Gastroesophageal sphincter (tissue), 4 donors: ENCODE data around the gene CBFA2T2. TPM values are rescaled to one million over a fixed set of nuclear protein-coding genes. Genes with fewer than 3 reads are reported as not detected.
A peak's percentile ranks its signal among the peaks of the same experiment; 100 is the strongest.

ENCODE experiments used
- ATAC-seq: fragments of 150-250 bp; one replicate; pipeline ENCODE4 v1.9.1; 2016; ENCODE audit warnings: mild to moderate bottlenecking, moderate library complexity
- H3K27ac ChIP-seq, 4 donors: fragments of 200-600 bp; sonication (generic) in 3 of 4; 1 replicate in 3 of 4; 2 replicates in 1 of 4; pipeline ENCODE4 v1.5.1; 2016 to 2019
- H3K27me3 ChIP-seq: fragments of 200-600 bp; sonication (generic); one replicate; pipeline ENCODE4 v1.5.1; 2019
- H3K36me3 ChIP-seq, 2 donors: fragments of 200-600 bp; sonication (generic); one replicate each; pipeline ENCODE4 v1.5.1; 2019; ENCODE audit warnings: control low read depth in 1 of 2
- H3K4me1 ChIP-seq, 3 donors: fragments of 200-600 bp; sonication (generic); 1 replicate in 2 of 3; 2 replicates in 1 of 3; pipeline ENCODE4 v1.5.1; 2016 to 2019; ENCODE audit warnings: control low read depth in 2 of 3
- H3K4me3 ChIP-seq, 2 donors: fragments of 200-600 bp; sonication (generic); one replicate each; pipeline ENCODE4 v1.5.1; 2019; ENCODE audit warnings: mild to moderate bottlenecking in 1 of 2, moderate library complexity in 1 of 2
- H3K9me3 ChIP-seq, 3 donors: fragments of 200-600 bp; sonication (generic); one replicate each; pipeline ENCODE4 v1.5.1; 2017 to 2019; ENCODE audit warnings: control low read depth in 2 of 3
- EP300 ChIP-seq: sonication (generic); formaldehyde crosslinking; IDR thresholded peaks from one replicate; pipeline ENCODE4 v1.6.1; 2017; ENCODE audit warnings: antibody characterized with exemption, mild to moderate bottlenecking
- POLR2A ChIP-seq, 2 donors: fragments of 450-650 bp; IDR thresholded peaks; one replicate each; pipeline ENCODE4 v1.6.1; 2017; ENCODE audit warnings: antibody characterized with exemption in 2 of 2, mild to moderate bottlenecking in 2 of 2, moderate library complexity in 1 of 2
- POLR2AphosphoS5 ChIP-seq: sonication (generic); formaldehyde crosslinking; IDR thresholded peaks from one replicate; pipeline ENCODE4 v1.6.1; 2017; ENCODE audit warnings: antibody characterized with exemption
- WGBS, 2 donors: methylation state at CpG; one replicate each; pipeline ENCODE4 v1.1.5; 2018; ENCODE audit warnings: low coverage in 1 of 2; 5-methylcytosine and 5-hydroxymethylcytosine counted together
- total RNA-seq, 4 donors: library from RNA; depleted of rRNA; stranded (reverse); fragments of >200 nt; gene quantifications; one replicate each; pipeline ENCODE4 v1.1.0, GENCODE V29; 2016
- TF ChIP-seq, protein P1 (sequence below), 4 experiments: fragments of 200-600 bp in 2 of 4; fragments of 450-650 bp in 2 of 4; sonication (generic) in 1 of 4; IDR thresholded peaks; one replicate each; pipeline ENCODE4 v1.5.1; 2017 to 2019; ENCODE audit warnings: antibody characterized with exemption in 4 of 4, mild to moderate bottlenecking in 2 of 4, moderate library complexity in 2 of 4

The CBFA2T2 gene
- total RNA-seq, 4 donors from 2014 or later = 11.1 to 17.4 (median 14.2) TPM

- Histone ChIP-seq H3K27me3 (no peaks in the 10 kb centered on the region), H3K4me3 (no peak overlapping the region), H3K36me3 (no peaks in the 10 kb centered on the region), H3K4me1 (peaks cover 0 to 66% (median 42%) of the 10 kb centered on the region in 3 donors), H3K9me3 (no peaks in the 10 kb centered on the region), H3K27ac (peak overlapping the region in 3 of 4 donors; percentile 93 to 97 (median 95))
- ATAC-seq = no peak
- 87% methylated on average over 13 of the region's 31 CpGs; no CpG with 5 or more reads in 1 of the 2 donors for WGBS, 2 donors
- TF ChIP-seq POLR2A (IDR thresholded peaks at IDR 0.05) = no peak
Observed at GRCh38 chr20:33676652-33677645, 187.1 kb downstream of the CBFA2T2 start.

- no peak overlapping the region for H3K4me3 ChIP-seq
- WGBS, 2 donors = 40% methylated on average over 1 of the region's 15 CpGs; no CpG with 5 or more reads in 1 of the 2 donors
Observed at GRCh38 chr20:33677991-33678702, 188.3 kb downstream of the CBFA2T2 start.

DNA sequence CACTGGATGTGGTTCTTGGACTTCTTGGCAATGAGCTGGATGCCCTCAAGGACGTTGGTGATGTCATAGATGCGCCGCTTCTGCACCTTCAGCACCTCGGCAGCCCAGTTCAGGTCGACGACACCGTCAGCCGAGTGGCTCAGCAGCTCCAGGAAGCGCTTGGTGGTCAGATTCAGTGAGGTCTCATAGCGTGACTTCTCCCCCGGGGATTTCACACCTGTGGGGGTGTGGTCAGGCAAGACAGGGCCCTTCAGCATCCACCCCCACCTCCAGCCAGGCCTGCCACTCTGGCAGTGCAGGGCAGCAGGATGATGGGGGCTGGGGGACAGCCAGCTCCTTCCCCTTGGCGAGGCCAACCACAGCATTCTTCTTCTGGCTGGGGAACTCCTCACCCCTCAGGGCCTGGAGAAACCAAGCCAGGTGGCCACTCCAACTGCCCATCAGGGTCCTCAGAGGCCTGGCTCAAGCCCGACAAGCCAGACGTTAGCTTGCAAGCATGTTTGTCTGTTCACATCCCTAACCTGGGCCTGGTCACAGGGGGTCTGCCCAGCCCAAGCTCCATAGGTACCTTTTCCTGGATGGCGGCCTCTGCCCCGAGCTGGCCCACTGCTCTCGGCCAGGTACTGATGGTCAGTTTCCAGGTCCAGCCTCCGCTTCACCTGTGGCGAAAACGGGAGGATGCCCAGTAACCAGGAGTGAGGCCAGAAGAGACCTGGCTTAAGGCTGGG is 190.0 kb downstream of the CBFA2T2 start:
- no peak overlapping the region for H3K4me3 ChIP-seq
- H3K27ac ChIP-seq = no peak overlapping the region
- peaks cover 0 to 47% (median 24%) of the 10 kb centered on the region in 3 donors for H3K4me1 ChIP-seq
- WGBS, 2 donors = 100% methylated on average over 2 of the region's 20 CpGs; no CpG with 5 or more reads in 1 of the 2 donors
- H3K36me3 ChIP-seq = no peaks in the 10 kb centered on the region
- no peaks in the 10 kb centered on the region for H3K9me3 ChIP-seq
- no peak for TF ChIP-seq EP300
- no peak for TF ChIP-seq POLR2A (IDR thresholded peaks at IDR 0.05)
- no peak for TF ChIP-seq POLR2AphosphoS5
- TF ChIP-seq, protein P1, sequence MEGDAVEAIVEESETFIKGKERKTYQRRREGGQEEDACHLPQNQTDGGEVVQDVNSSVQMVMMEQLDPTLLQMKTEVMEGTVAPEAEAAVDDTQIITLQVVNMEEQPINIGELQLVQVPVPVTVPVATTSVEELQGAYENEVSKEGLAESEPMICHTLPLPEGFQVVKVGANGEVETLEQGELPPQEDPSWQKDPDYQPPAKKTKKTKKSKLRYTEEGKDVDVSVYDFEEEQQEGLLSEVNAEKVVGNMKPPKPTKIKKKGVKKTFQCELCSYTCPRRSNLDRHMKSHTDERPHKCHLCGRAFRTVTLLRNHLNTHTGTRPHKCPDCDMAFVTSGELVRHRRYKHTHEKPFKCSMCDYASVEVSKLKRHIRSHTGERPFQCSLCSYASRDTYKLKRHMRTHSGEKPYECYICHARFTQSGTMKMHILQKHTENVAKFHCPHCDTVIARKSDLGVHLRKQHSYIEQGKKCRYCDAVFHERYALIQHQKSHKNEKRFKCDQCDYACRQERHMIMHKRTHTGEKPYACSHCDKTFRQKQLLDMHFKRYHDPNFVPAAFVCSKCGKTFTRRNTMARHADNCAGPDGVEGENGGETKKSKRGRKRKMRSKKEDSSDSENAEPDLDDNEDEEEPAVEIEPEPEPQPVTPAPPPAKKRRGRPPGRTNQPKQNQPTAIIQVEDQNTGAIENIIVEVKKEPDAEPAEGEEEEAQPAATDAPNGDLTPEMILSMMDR (IDR thresholded peaks at IDR 0.05) = no peak
- no peaks in the 10 kb centered on the region for H3K27me3 ChIP-seq
- no peak for ATAC-seq

More at GRCh38 chr20:33677991-33678702, 188.3 kb downstream of the CBFA2T2 start:
- ATAC-seq = peak; percentile 49
- TF ChIP-seq EP300 = no peak
- TF ChIP-seq POLR2AphosphoS5 = no peak
- TF ChIP-seq, protein P1 (IDR thresholded peaks at IDR 0.05) = no peak
- no peak for TF ChIP-seq POLR2A (IDR thresholded peaks at IDR 0.05)
- Histone ChIP-seq H3K4me1 (peaks cover 0 to 54% (median 30%) of the 10 kb centered on the region in 3 donors), H3K27me3 (no peaks in the 10 kb centered on the region), H3K36me3 (no peaks in the 10 kb centered on the region), H3K27ac (peak overlapping the region in 3 of 4 donors; percentile 93 to 97 (median 95)), H3K9me3 (no peaks in the 10 kb centered on the region)

DNA sequence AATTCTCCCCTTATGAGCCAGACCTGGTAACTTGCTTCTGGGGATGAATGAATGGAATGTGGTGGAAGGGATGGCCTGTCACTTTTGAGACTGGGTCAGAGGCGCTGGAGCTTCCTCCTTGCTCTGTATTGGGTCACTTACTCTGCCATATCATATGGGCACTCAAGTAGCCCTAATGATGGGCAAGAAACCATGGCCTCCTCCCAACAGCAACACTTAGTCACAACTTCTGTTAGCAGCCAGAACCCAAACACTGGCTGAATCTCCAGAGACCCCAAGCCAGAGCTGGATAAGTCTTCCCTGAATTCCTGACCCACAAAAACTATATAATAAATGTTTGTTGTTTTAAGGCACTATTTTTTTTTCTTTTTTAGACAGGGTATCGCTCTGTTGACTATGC is 190.8 kb downstream of the CBFA2T2 start:
- no peak for ATAC-seq
- no peak overlapping the region for H3K4me3 ChIP-seq
- TF ChIP-seq POLR2A (IDR thresholded peaks at IDR 0.05) (no peak), EP300 (no peak), POLR2AphosphoS5 (no peak)
- TF ChIP-seq, protein P1 (IDR thresholded peaks at IDR 0.05) = no peak
- peaks cover 0 to 47% (median 24%) of the 10 kb centered on the region in 3 donors for H3K4me1 ChIP-seq
- WGBS, 2 donors = 78 to 83% methylated on average over 1 to 2 of the region's 2 CpGs
- H3K27me3 ChIP-seq = no peaks in the 10 kb centered on the region
- no peak overlapping the region for H3K27ac ChIP-seq
- no peaks in the 10 kb centered on the region for H3K9me3 ChIP-seq
- H3K36me3 ChIP-seq = no peaks in the 10 kb centered on the region
